ENCODE data around the gene NPBWR2.
A peak's percentile ranks its signal among the peaks of the same experiment; 100 is the strongest.
"Not testable (repeated sequence)": the region's sequence is repeated elsewhere in the genome, so short reads cannot be mapped to it uniquely, and the experiment has no call there.

NPBWR2 gene

GRCh38 chr20:64102647-64103354 lies 4.6 kb downstream of the NPBWR2 start:
- no peak for DNase-seq

- peak; percentile 52 to 83 (median 68) for DNase-seq
These were observed 5.4 kb downstream of the NPBWR2 start for GRCh38 chr20:64101731-64102621.

GRCh38 chr20:64100946-64101688 lies 6.2 kb downstream of the NPBWR2 start:
- DNase-seq, result no peak

- DNase-seq, result no peak
These were observed 6.8 kb downstream of the NPBWR2 start for GRCh38 chr20:64100566-64100888.

- no peak for DNase-seq
These were observed 7.3 kb downstream of the NPBWR2 start for GRCh38 chr20:64099880-64100565.

GRCh38 chr20:64099086-64099786 lies 8.1 kb downstream of the NPBWR2 start:
- no peak for DNase-seq

GRCh38 chr20:64098471-64099013 lies 8.8 kb downstream of the NPBWR2 start:
- DNase-seq, result no peak

- no peak for DNase-seq
These were observed 10.8 kb downstream of the NPBWR2 start for GRCh38 chr20:64096535-64096934.

GRCh38 chr20:64095927-64096326 lies 11.4 kb downstream of the NPBWR2 start:
- DNase-seq, result no peak

GRCh38 chr20:64095455-64095854 lies 11.9 kb downstream of the NPBWR2 start:
- no peak for DNase-seq

GRCh38 chr20:64093013-64093503 lies 14.3 kb downstream of the NPBWR2 start:
- no peak for DNase-seq

- no peak for DNase-seq
These were observed 14.9 kb downstream of the NPBWR2 start for GRCh38 chr20:64092258-64093012.

GRCh38 chr20:64091770-64092169 lies 15.6 kb downstream of the NPBWR2 start:
- no peak for DNase-seq

GRCh38 chr20:64091340-64091739 lies 16.0 kb downstream of the NPBWR2 start:
- DNase-seq, result no peak

- DNase-seq, result no peak
These were observed 17.2 kb downstream of the NPBWR2 start for GRCh38 chr20:64090165-64090564.

GRCh38 chr20:64088586-64088985 lies 18.8 kb downstream of the NPBWR2 start:
- not testable (repeated sequence) for DNase-seq

GRCh38 chr20:64087226-64087825 lies 20.0 kb downstream of the NPBWR2 start:
- not testable (repeated sequence) for DNase-seq

GRCh38 chr20:64086801-64087200 lies 20.6 kb downstream of the NPBWR2 start:
- DNase-seq, result no peak

GRCh38 chr20:64084685-64085152 lies 22.6 kb downstream of the NPBWR2 start:
- DNase-seq, result no peak
